Fibroblast of lung (primary cell): Measurements from ENCODE around the gene SELENOO.

Experiments used
- EZH2 ChIP-seq: IDR thresholded peaks from 2 replicates; pipeline ENCODE4 v1.5.1; 2012; ENCODE audit warnings: low read length, control low read depth, mild to moderate bottlenecking; ENCODE audit errors: missing control alignments
- TF ChIP-seq, protein P1 (sequence below), 2 donors: IDR thresholded peaks in 1 of 2; conservative IDR thresholded peaks in 1 of 2; 1 replicate in 1 of 2; 2 replicates in 1 of 2; pipeline ENCODE4 v1.5.1; 2011 to 2012; ENCODE audit warnings: low read length in 2 of 2, control low read depth in 1 of 2, inconsistent platforms in 1 of 2, low read depth in 1 of 2, mild to moderate bottlenecking in 1 of 2

DNA sequence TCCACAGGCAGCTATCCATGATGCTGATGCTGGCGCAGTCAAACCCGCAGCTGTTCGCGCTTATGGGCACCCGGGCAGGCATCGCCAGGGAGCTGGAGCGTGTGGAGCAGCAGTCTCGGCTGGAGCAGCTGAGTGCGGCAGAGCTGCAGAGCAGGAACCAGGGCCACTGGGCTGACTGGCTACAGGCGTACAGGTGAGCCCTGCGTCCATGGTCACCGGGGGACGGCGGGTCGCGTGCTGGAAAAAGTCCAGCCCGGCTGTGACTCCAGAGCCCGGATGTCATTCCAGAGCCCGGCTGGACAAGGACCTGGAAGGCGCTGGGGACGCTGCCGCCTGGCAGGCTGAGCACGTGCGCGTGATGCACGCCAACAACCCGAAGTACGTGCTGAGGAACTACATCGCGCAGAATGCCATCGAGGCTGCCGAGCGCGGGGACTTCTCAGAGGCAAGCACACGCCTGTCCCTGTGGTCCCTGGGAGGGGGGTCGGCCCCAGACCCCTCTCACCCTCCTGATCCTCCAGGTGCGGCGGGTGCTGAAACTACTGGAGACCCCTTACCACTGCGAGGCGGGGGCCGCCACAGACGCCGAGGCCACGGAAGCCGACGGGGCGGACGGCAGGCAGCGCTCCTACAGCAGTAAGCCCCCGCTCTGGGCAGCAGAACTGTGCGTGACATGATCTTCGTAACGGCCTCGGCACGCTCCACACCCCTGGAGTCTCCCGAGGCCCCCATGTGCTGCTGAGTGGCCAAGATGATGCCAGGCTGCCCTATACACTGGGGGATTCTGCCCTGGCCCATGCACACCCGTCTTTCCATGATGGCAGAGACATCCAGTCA lies 16.1 kb downstream of the SELENOO start:
- TF ChIP-seq EZH2: no peak
- TF ChIP-seq, protein P1, sequence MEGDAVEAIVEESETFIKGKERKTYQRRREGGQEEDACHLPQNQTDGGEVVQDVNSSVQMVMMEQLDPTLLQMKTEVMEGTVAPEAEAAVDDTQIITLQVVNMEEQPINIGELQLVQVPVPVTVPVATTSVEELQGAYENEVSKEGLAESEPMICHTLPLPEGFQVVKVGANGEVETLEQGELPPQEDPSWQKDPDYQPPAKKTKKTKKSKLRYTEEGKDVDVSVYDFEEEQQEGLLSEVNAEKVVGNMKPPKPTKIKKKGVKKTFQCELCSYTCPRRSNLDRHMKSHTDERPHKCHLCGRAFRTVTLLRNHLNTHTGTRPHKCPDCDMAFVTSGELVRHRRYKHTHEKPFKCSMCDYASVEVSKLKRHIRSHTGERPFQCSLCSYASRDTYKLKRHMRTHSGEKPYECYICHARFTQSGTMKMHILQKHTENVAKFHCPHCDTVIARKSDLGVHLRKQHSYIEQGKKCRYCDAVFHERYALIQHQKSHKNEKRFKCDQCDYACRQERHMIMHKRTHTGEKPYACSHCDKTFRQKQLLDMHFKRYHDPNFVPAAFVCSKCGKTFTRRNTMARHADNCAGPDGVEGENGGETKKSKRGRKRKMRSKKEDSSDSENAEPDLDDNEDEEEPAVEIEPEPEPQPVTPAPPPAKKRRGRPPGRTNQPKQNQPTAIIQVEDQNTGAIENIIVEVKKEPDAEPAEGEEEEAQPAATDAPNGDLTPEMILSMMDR (conservative IDR thresholded peaks at IDR 0.05 in 1 of 2, IDR thresholded peaks at IDR 0.05 in 1 of 2; ENCODE audit: low read depth in 1 of 2, low read length in 2 of 2): no peak
